SK-N-MC (cell line): ENCODE data around the gene PKN3.
"Not testable (repeated sequence)": the region's sequence is repeated elsewhere in the genome, so short reads cannot be mapped to it uniquely, and the experiment has no call there.

Source experiments
- DNase-seq: peaks from one replicate; pipeline ENCODE4 v3.0.0-alpha.2; 2011; ENCODE audit warnings: low read depth, low spot score
- H3K27ac ChIP-seq: fragments of 200-600 bp; sonication (generic); 2 replicates; pipeline ENCODE4 v1.5.1; 2016; ENCODE audit warnings: mixed run types
- H3K36me3 ChIP-seq: fragments of 200-600 bp; sonication (generic); 2 replicates; pipeline ENCODE4 v1.6.1; 2017; ENCODE audit warnings: antibody characterized with exemption, low read length, mixed read lengths; ENCODE audit not compliant: insufficient read depth
- H3K4me3 ChIP-seq: fragments of 200-600 bp; sonication (generic); 2 replicates; pipeline ENCODE4 v1.5.1; 2016
- H3K9ac ChIP-seq: fragments of 200-600 bp; sonication (generic); 2 replicates; pipeline ENCODE4 v1.8.0; 2017; ENCODE audit warnings: mixed run types, mixed read lengths; ENCODE audit not compliant: insufficient read length
- H3K9me3 ChIP-seq: fragments of 200-600 bp; sonication (generic); 2 replicates; pipeline ENCODE4 v1.6.1; 2017; ENCODE audit warnings: low read depth, mild to moderate bottlenecking, antibody characterized with exemption, low read length, moderate library complexity, mixed read lengths
- EZH2 ChIP-seq: fragments of 200-600 bp; sonication (generic); IDR thresholded peaks from one replicate; pipeline ENCODE4 v1.6.1; 2017; ENCODE audit warnings: antibody characterized with exemption
- FOXP2 ChIP-seq: optimal IDR thresholded peaks from 2 replicates; pipeline ENCODE3; 2011; ENCODE audit warnings: mild to moderate bottlenecking, moderate library complexity; ENCODE audit not compliant: insufficient read depth; ENCODE audit errors: extremely low read length, control extremely low read depth
- POLR2AphosphoS5 ChIP-seq: IDR thresholded peaks from 2 replicates; pipeline ENCODE4 v1.6.1; 2012; ENCODE audit warnings: mild to moderate bottlenecking, low read depth, low read length, borderline replicate concordance

Gene PKN3

DNA sequence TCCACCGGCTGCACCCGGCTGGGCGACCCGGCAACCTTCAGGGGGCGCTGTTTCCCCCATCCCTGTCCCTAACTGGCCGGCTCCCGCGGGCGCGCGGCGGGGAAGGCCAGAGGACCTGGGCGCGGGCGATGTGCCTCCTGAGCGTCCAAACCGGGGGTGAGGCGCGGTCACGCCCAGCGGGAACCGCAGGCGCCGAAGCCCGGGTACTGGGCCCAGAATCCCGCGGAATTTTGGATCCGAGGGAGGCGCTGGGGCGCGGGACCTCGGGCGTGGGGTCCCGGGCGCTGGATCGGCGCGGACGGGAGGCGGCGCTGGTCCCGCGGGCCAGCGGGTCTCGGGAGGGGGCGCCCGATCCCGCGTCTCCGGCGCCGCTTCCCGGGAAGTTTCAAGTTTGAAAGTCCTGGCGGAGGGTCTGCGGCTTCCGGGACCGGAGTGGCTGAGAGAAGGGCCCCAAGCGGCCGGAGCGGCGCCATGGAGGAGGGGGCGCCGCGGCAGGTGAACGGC, at the start of gene PKN3:
PKN3 (plus strand) TSS at position 59 of the 504 bp plus-strand sequence; CDS start at position 472, 413 bp downstream.
- Histone ChIP-seq H3K9me3 (no peaks in the 10 kb centered on the region), H3K4me3 (peak within 1 kb of the TSS; percentile 91), H3K36me3 (peaks cover 1% of the 10 kb centered on the region), H3K9ac (peak within 1 kb of the TSS; percentile 85), H3K27ac (peak within 1 kb of the TSS; percentile 78)
- DNase-seq = no peak
- no peak for TF ChIP-seq FOXP2
- peak; percentile 48 for TF ChIP-seq POLR2AphosphoS5
- no peak for TF ChIP-seq EZH2

DNA sequence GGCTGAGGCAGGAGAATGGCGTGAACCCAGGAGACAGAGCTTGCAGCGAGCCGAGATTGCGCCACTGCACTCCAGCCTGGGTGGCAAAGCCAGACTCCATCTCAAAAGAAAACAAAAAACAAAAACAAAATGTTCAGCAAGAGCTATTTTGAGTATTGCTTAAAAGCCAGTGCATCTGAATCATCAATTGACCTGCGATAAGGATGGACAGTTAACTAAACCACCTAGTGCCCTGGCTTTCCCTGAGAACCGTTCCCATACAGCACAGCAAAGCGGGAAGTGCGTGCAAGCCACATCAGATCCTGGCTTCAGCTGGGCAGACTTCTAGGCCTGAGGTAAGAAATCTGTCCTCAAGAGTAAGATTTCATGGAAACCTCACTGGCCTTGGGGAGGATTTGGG, 48.4 kb upstream of the PKN3 start:
- no peak overlapping the region for H3K4me3 ChIP-seq
- H3K36me3 ChIP-seq = peaks cover 3% of the 10 kb centered on the region; the same call in 1 of the 2 replicates
- DNase-seq = no peak
- no peak overlapping the region for H3K9ac ChIP-seq
- no peak for TF ChIP-seq FOXP2
- TF ChIP-seq EZH2 = no peak
- no peak for TF ChIP-seq POLR2AphosphoS5
- H3K9me3 ChIP-seq = no peaks in the 10 kb centered on the region
- no peak overlapping the region for H3K27ac ChIP-seq

DNA sequence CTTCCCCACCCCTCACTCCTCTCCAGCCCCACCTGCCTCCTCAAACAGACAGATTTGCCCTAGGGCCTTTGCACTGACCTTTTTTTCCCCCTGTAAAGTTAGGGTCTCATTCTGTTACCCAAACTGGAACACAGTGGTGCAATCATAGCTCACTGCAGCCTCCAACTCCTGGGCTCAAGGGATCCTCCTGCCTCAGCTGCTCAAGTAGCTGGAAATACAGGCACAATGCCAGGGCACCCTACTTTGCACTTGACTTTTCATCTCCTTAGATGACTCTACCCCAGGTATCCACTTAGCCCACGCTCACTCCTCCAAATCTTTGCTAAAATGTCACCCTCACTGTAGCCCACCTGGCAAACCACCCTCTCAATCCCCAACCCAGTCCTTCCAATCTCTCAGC, 47.8 kb upstream of the PKN3 start:
- no peaks in the 10 kb centered on the region for H3K9me3 ChIP-seq
- H3K9ac ChIP-seq = no peak overlapping the region
- peaks cover 3% of the 10 kb centered on the region; the same call in 1 of the 2 replicates for H3K36me3 ChIP-seq
- H3K27ac ChIP-seq = 0 out of 2 replicates have a peak overlapping the region, but pooled peaks have one; percentile 9
- no peak for DNase-seq
- TF ChIP-seq EZH2 = no peak
- TF ChIP-seq FOXP2 = no peak
- TF ChIP-seq POLR2AphosphoS5 = no peak
- no peak overlapping the region for H3K4me3 ChIP-seq

DNA sequence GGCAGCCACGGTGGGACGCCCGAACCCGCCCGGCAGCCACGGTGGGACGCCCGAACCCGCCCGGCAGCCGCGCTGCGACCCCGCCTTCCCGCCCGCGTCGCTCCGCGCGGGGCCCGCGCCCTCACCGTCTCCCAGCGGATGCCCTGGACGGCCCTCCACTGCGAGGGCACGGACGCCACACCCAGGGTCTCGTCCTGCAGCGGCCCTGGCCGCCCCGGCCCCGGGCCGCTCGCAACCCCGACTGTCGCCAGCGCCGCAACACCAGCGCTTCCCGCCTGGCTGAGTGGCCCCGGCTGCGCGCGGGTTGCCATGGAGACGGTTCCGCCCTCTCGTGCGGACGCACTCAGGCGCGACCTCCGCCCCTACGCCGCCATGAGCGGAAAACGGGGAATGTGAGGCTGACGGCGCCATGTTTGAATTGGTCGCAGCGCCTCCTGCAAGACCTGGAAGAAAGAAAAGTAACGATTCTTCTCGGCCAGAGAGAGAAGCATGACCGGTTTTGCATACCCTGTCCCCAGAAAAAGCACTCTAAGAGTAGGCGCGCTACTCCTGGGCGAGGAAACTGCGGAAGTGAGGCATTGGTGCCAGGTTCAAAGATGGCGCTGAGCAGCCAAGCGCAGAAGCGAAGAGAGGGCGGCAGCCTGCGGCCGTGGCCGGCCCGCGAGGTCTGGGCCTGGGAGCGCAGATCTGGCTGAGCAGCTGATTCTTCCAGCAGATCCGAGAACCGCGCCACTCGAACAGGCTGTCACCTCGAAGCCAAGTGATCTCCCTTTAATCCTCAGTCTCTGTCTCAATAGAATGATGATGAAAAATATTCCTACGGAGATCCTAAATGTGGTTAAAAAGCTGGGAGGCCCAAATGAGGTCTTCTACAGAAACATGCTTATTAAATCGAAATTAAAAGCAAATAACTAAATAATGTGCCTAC, 45.6 kb upstream of the PKN3 start, which contains the start of gene DYNC2I2:
DYNC2I2 (minus strand) TSS at position 432 of the 928 bp plus-strand sequence; CDS start at position 311, 121 bp downstream.
- Histone ChIP-seq H3K4me3 (peak within 1 kb of the TSS; percentile 86), H3K9ac (peak within 1 kb of the TSS; percentile 99), H3K36me3 (peaks cover 3% of the 10 kb centered on the region; the same call in 1 of the 2 replicates), H3K9me3 (no peaks in the 10 kb centered on the region), H3K27ac (peak within 1 kb of the TSS; percentile 99)
- DNase-seq = peak; percentile 83
- no peak for TF ChIP-seq EZH2
- peak; percentile 59 for TF ChIP-seq FOXP2
- TF ChIP-seq POLR2AphosphoS5 = peak; percentile 79

DNA sequence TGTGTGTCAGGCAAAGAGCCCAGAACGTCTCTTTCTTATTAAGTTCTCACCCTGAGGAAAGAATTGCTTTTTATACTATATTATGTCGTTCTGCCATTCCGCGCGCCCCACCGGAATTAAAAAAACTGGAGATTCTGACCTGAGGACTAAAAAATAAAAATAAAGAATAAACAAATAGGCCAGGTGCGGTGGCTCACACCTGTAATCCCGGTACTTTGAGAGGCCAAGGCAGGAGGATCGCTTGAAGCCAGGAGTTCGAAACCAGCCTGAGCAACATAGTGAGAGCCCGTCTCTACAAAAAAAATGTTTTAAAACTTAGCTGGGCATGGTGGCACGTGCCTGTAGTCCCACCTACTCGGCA, 45.0 kb upstream of the PKN3 start:
- H3K27ac ChIP-seq = peak overlapping the region; percentile 99
- H3K9ac ChIP-seq = peak overlapping the region; percentile 99
- no peak for TF ChIP-seq POLR2AphosphoS5
- TF ChIP-seq EZH2 = no peak
- no peak for TF ChIP-seq FOXP2
- H3K4me3 ChIP-seq = peak overlapping the region; percentile 86
- H3K36me3 ChIP-seq = peaks cover 3% of the 10 kb centered on the region; the same call in 1 of the 2 replicates
- no peak for DNase-seq
- no peaks in the 10 kb centered on the region for H3K9me3 ChIP-seq

DNA sequence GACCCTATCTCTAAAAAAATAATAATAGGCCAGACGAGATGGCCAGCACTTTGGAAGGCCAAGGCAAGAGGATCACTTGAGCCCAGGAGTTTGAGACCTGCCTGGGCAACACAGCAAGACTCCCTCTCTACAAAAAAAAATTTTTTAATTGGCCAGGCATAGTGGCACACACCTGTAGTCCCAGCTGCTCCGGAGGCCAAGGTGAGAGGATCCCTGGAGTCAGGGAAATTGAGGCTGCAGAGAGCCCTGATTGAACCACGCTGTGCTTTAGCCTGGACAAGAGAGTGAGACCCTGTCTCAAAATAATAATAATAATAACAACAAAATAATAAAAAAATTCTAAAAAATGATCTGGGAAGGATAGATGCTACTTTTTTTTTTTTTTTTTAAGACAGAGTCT, 44.5 kb upstream of the PKN3 start:
- Histone ChIP-seq H3K4me3 (no peak overlapping the region), H3K27ac (no peak overlapping the region), H3K9me3 (no peaks in the 10 kb centered on the region), H3K36me3 (peaks cover 3% of the 10 kb centered on the region; the same call in 1 of the 2 replicates), H3K9ac (no peak overlapping the region)
- no peak for DNase-seq
- no peak for TF ChIP-seq FOXP2
- TF ChIP-seq EZH2 = no peak

DNA sequence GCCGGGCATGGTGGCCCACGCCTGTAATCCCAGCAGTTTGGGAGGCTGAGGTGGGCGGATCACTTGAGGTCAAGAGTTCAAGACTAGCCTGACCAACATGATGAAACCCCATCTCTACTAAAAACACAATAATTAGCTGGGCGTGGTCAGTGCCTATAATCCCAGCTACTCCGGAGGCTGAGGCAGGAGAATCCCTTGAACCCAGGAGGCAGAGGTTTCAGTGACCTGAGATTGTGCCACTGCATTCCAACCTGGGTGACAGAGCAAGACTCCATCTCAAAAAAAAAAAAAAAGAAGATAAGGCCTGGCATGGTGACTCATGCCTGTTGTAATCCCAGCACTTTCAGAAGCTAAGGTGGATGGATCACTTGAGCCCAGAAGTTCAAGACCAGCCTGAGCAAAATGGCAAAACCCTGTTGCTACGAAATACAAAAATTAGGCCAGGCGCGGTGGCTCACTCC, 35.8 kb upstream of the PKN3 start:
- not testable (repeated sequence) for DNase-seq, H3K36me3 ChIP-seq, H3K27ac ChIP-seq, H3K9me3 ChIP-seq, H3K9ac ChIP-seq, H3K4me3 ChIP-seq

DNA sequence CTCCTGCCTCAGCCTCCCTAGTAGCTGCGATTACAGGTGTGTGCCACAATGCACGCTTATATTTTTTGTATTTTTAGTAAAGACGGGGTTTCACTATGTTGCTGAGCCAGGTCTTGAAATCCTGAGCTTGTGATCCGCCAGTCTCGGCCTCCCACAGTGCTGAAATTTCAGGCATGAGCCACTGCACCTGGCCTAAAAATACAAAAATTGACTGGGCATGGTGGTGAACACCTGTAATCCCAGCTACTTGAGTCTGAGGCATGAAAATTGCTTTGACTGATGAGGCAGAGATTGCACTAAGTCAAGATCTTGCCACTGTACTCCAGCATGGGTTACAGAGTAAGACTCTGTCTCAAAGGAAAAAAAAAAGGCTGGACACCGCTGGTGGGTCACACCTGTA, 32.5 kb upstream of the PKN3 start:
- no peaks in the 10 kb centered on the region for H3K9me3 ChIP-seq
- H3K9ac ChIP-seq = no peak overlapping the region
- TF ChIP-seq POLR2AphosphoS5 (no peak), FOXP2 (no peak), EZH2 (no peak)
- no peak for DNase-seq
- H3K4me3 ChIP-seq = no peak overlapping the region
- no peak overlapping the region for H3K27ac ChIP-seq
- H3K36me3 ChIP-seq = no peaks in the 10 kb centered on the region
